ENCODE results near the gene LDB3.

The LDB3 gene

GRCh38 chr10:86769991-86770390 is 101.7 kb downstream of the LDB3 start:
- no peak for DNase-seq

GRCh38 chr10:86770412-86770960 is 102.2 kb downstream of the LDB3 start:
- no peak for DNase-seq

GRCh38 chr10:86773498-86773897 is 105.2 kb downstream of the LDB3 start:
- DNase-seq = no peak

- DNase-seq = no peak
These were observed 107.0 kb downstream of the LDB3 start for GRCh38 chr10:86775056-86775869.

GRCh38 chr10:86775870-86776180 is 107.5 kb downstream of the LDB3 start:
- no peak for DNase-seq

GRCh38 chr10:86779220-86780017 is 111.1 kb downstream of the LDB3 start:
- no peak for DNase-seq

- DNase-seq = no peak
These were observed 114.5 kb downstream of the LDB3 start for GRCh38 chr10:86782701-86783418.

GRCh38 chr10:86785037-86785436 is 116.7 kb downstream of the LDB3 start:
- no peak for DNase-seq
